ENCODE measurements around the gene NLGN2.

NLGN2 gene

GRCh38 chr17:7414837-7415236 is 7.2 kb downstream of the NLGN2 start:
- DNase-seq, result no peak

- DNase-seq, result no peak
Observed at GRCh38 chr17:7415784-7416183, 8.1 kb downstream of the NLGN2 start.

- peak; percentile 11 for DNase-seq
Observed at GRCh38 chr17:7416323-7416722, 8.7 kb downstream of the NLGN2 start.

- DNase-seq, result no peak
Observed at GRCh38 chr17:7417056-7417655, 9.5 kb downstream of the NLGN2 start.

GRCh38 chr17:7418472-7419152 is 11.0 kb downstream of the NLGN2 start:
- no peak for DNase-seq

GRCh38 chr17:7419819-7420610 is 12.4 kb downstream of the NLGN2 start, which contains the start of gene SPEM1:
TSS of gene SPEM1 (plus strand) at chr17:7420324. CDS start at chr17:7420385, 61 bp downstream.
- DNase-seq, result no peak

- DNase-seq, result no peak
Observed at GRCh38 chr17:7421186-7421585, 13.5 kb downstream of the NLGN2 start.

GRCh38 chr17:7423679-7424078 is 16.0 kb downstream of the NLGN2 start:
- DNase-seq, result no peak

GRCh38 chr17:7425316-7425715 is 17.7 kb downstream of the NLGN2 start, which contains the start of gene SPEM2:
TSS of gene SPEM2 (plus strand) at chr17:7425616. CDS start at chr17:7425689, 73 bp downstream.
- no peak for DNase-seq

- DNase-seq, result no peak
Observed at GRCh38 chr17:7425756-7426155, 18.1 kb downstream of the NLGN2 start.

- no peak for DNase-seq
Observed at GRCh38 chr17:7426203-7426863, 18.7 kb downstream of the NLGN2 start.

GRCh38 chr17:7426896-7427489 is 19.3 kb downstream of the NLGN2 start:
- no peak for DNase-seq

GRCh38 chr17:7427549-7427948 is 19.9 kb downstream of the NLGN2 start:
- DNase-seq, result no peak

- DNase-seq, result no peak
Observed at GRCh38 chr17:7428557-7428956, 20.9 kb downstream of the NLGN2 start, which contains the start of gene SPEM3. TSS of gene SPEM3 (plus strand) at chr17:7428857. CDS start at chr17:7428903, 46 bp downstream.

GRCh38 chr17:7429722-7430121 is 22.1 kb downstream of the NLGN2 start:
- DNase-seq, result no peak

GRCh38 chr17:7431231-7431630 is 23.6 kb downstream of the NLGN2 start:
- DNase-seq, result no peak

GRCh38 chr17:7432296-7432695 is 24.7 kb downstream of the NLGN2 start:
- no peak for DNase-seq

GRCh38 chr17:7435676-7436555 is 28.3 kb downstream of the NLGN2 start:
- peak; percentile 70 for DNase-seq

GRCh38 chr17:7436556-7437368 is 29.1 kb downstream of the NLGN2 start:
- DNase-seq, result peak; percentile 85

- DNase-seq, result no peak
Observed at GRCh38 chr17:7437369-7437863, 29.8 kb downstream of the NLGN2 start.
